Endothelial cell of umbilical vein (primary cell): ENCODE data around the gene GUCY1B1. TPM values are rescaled to one million over a fixed set of nuclear protein-coding genes. Genes with fewer than 3 reads are reported as not detected.

ENCODE experiments used
- BruUV-seq: library from RNA; stranded (reverse); fragments of 400-500 nt; replicated peaks from 2 replicates; lab custom pipeline; 2021; lab: Mats Ljungman, UMichigan
- CTCF ChIA-PET: fragments of 300-600, 350-600 bp; sonication (Branson Sonifier 250); formaldehyde crosslinking; loops from one replicate; lab custom pipeline; 2021; ENCODE audit warnings: antibody characterized with exemption, inconsistent platforms; lab: Charles Lee
- POLR2A ChIA-PET: fragments of 300-600, 350-600 bp; sonication (Branson Sonifier 250); formaldehyde crosslinking; loops from one replicate; lab custom pipeline; 2021; ENCODE audit warnings: antibody characterized with exemption, inconsistent platforms; lab: Charles Lee
- DNase-seq: peaks from one replicate; pipeline ENCODE4 v3.0.0-alpha.2; 2011; ENCODE audit warnings: low read depth, low spot score
- FAIRE-seq: peaks from 2 replicates; lab custom pipeline; 2011; peaks lifted over from hg19 to GRCh38; lab: Jason Lieb, UNC
- H2AFZ ChIP-seq: 2 replicates; pipeline ENCODE4 v1.6.0; 2012; ENCODE audit warnings: low read depth, low read length, control low read depth, inconsistent platforms
- H3K27ac ChIP-seq: 2 replicates; pipeline ENCODE4 v1.5.1; 2011; ENCODE audit warnings: low read depth, mild to moderate bottlenecking, control low read depth, low read length, moderate library complexity; ENCODE audit not compliant: insufficient read depth
- H3K27me3 ChIP-seq, 2 experiments: 2 replicates each; pipeline versions ENCODE4 v1.6.0 to v1.6.1; 2011; ENCODE audit warnings: low read length in 2 of 2, mixed read lengths in 1 of 2; ENCODE audit not compliant: control insufficient read depth in 2 of 2, insufficient read depth in 2 of 2
- H3K36me3 ChIP-seq, 2 experiments: 2 replicates in 1 of 2; 3 replicates in 1 of 2; pipeline ENCODE4 v1.5.1; 2011; ENCODE audit warnings: low read length in 2 of 2, mild to moderate bottlenecking in 1 of 2, moderate library complexity in 1 of 2; ENCODE audit not compliant: control insufficient read depth in 2 of 2, insufficient read depth in 2 of 2; ENCODE audit errors: extremely low read depth in 1 of 2
- H3K4me1 ChIP-seq: 3 replicates; pipeline ENCODE4 v1.5.1; 2011; ENCODE audit warnings: mild to moderate bottlenecking, low read length; ENCODE audit not compliant: control insufficient read depth, insufficient read depth; ENCODE audit errors: extremely low read depth
- H3K4me2 ChIP-seq: 2 replicates; pipeline ENCODE4 v1.6.1; 2011; ENCODE audit warnings: low read length, control low read depth, mixed read lengths; ENCODE audit not compliant: insufficient read depth
- H3K4me3 ChIP-seq, 3 experiments: fragments of 200-600 bp in 1 of 3; sonication (generic), shearing (Covaris generic) in 1 of 3; replicated peaks in 1 of 3; 2 replicates each; pipeline ENCODE4 v1.5.1; 2011 to 2016; ENCODE audit warnings: control low read depth in 3 of 3, low read length in 3 of 3, mild to moderate bottlenecking in 2 of 3, inconsistent platforms in 1 of 3, low read depth in 1 of 3, moderate library complexity in 1 of 3; ENCODE audit not compliant: insufficient read depth in 1 of 3
- H3K79me2 ChIP-seq: 2 replicates; pipeline ENCODE4 v1.6.0; 2012; ENCODE audit warnings: low read length, inconsistent platforms; ENCODE audit not compliant: control insufficient read depth, insufficient read depth
- H3K9ac ChIP-seq: replicated peaks from 2 replicates; pipeline ENCODE3; 2011; ENCODE audit warnings: low read length, control low read depth; ENCODE audit not compliant: insufficient read depth; ENCODE audit errors: extremely low read depth
- H3K9me1 ChIP-seq: replicated peaks from 3 replicates; pipeline ENCODE4 v1.6.0; 2011; ENCODE audit warnings: mild to moderate bottlenecking, low read length; ENCODE audit not compliant: control insufficient read depth, insufficient read depth; ENCODE audit errors: extremely low read depth
- H3K9me3 ChIP-seq: replicated peaks from 2 replicates; pipeline ENCODE4 v1.5.1; 2012; ENCODE audit warnings: low read length, inconsistent platforms; ENCODE audit not compliant: control insufficient read depth, insufficient read depth
- H4K20me1 ChIP-seq: replicated peaks from 2 replicates; pipeline ENCODE3; 2011; ENCODE audit warnings: mild to moderate bottlenecking, low read length; ENCODE audit not compliant: control insufficient read depth, insufficient read depth; ENCODE audit errors: extremely low read depth
- CTCF ChIP-seq, 2 donors: IDR thresholded peaks; 1 replicate in 1 of 2; 2 replicates in 1 of 2; pipeline ENCODE4 v1.5.1; 2011; ENCODE audit warnings: low read length in 2 of 2, mild to moderate bottlenecking in 2 of 2, moderate library complexity in 2 of 2, control low read depth in 1 of 2, inconsistent platforms in 1 of 2, low read depth in 1 of 2; ENCODE audit not compliant: insufficient read depth in 1 of 2; ENCODE audit errors: extremely low read depth in 1 of 2
- EZH2 ChIP-seq: IDR thresholded peaks from 2 replicates; pipeline ENCODE4 v1.6.1; 2012; ENCODE audit warnings: borderline replicate concordance, low read depth, mild to moderate bottlenecking, moderate library complexity, low read length, inconsistent platforms; ENCODE audit not compliant: severe bottlenecking
- FOS ChIP-seq: IDR thresholded peaks from 2 replicates; pipeline ENCODE4 v1.6.1; 2011; ENCODE audit warnings: mild to moderate bottlenecking, low read length, moderate library complexity, borderline replicate concordance; ENCODE audit not compliant: insufficient read depth
- GATA2 ChIP-seq: IDR thresholded peaks from 2 replicates; pipeline ENCODE4 v1.7.0; 2011; ENCODE audit warnings: low read depth, mild to moderate bottlenecking, moderate library complexity, mixed read lengths, low read length; ENCODE audit not compliant: insufficient read length, insufficient read depth
- JUN ChIP-seq: IDR thresholded peaks from 2 replicates; pipeline ENCODE4 v1.6.1; 2011; ENCODE audit warnings: borderline replicate concordance, low read depth; ENCODE audit not compliant: insufficient read length, insufficient read depth
- MAX ChIP-seq: IDR thresholded peaks from 2 replicates; pipeline ENCODE4 v1.6.1; 2011; ENCODE audit not compliant: insufficient read depth, insufficient read length
- MYC ChIP-seq: IDR thresholded peaks from one replicate; pipeline ENCODE4 v1.6.1; 2011; ENCODE audit warnings: mild to moderate bottlenecking, low read depth, low read length
- POLR2A ChIP-seq: IDR thresholded peaks from 2 replicates; pipeline ENCODE4 v1.6.1; 2012; ENCODE audit warnings: low read depth, mild to moderate bottlenecking, control low read depth, low read length
- POLR2AphosphoS5 ChIP-seq: IDR thresholded peaks from 2 replicates; pipeline ENCODE4 v1.6.1; 2012; ENCODE audit warnings: low read depth, mild to moderate bottlenecking, control low read depth, low read length, moderate library complexity; ENCODE audit not compliant: insufficient read depth
- dilution Hi-C: fragments of 300-500 bp; cut with MboI; formaldehyde crosslinking; loops from one replicate; pipeline ENCODE4 v1.15.0; 2019; ENCODE audit warnings: low sequenced_read_pairs; ENCODE audit not compliant: extremely low pct_ligation_motif_present
- intact Hi-C: fragments of 100-400 bp; cut with micrococcal nuclease; formaldehyde crosslinking; loops from one replicate; pipeline ENCODE4 v1.10.0; 2022
- polyA plus RNA-seq, 4 experiments: library from polyadenylated mRNA; depleted of rRNA in 3 of 4; stranded (reverse) in 3 of 4; unstranded in 1 of 4; fragments of >200 nt; gene quantifications; 2 replicates each; pipeline versions ENCODE4 v1.2.1 to v1.2.3, GENCODE V29; 2011 to 2012; ENCODE audit warnings: missing spikeins in 1 of 4
- total RNA-seq: library from RNA; stranded (reverse); gene quantifications from 2 replicates; pipeline ENCODE4 v1.2.3, GENCODE V29; 2021

The GUCY1B1 gene
- total and polyA plus RNA-seq, 2 donors (not counting 3 experiments of a cell fraction or from before 2014, with no cell fraction given): 1.9 to 4.7 TPM

- Histone ChIP-seq H2AFZ (no peak overlapping the region), H3K4me1 (no peaks in the 10 kb centered on the region), H3K79me2 (no peaks in the 10 kb centered on the region), H3K9me1 (no peaks in the 10 kb centered on the region), H3K36me3 (no peaks in the 10 kb centered on the region), H3K9me3 (no peaks in the 10 kb centered on the region), H3K27ac (no peak overlapping the region), H4K20me1 (no peaks in the 10 kb centered on the region), H3K9ac (no peak overlapping the region), H3K4me2 (no peak overlapping the region), H3K27me3 (no peaks in the 10 kb centered on the region), H3K4me3 (no peak overlapping the region)
- TF ChIP-seq MAX: no peak
- no peak for TF ChIP-seq MYC
- no peak for TF ChIP-seq CTCF (IDR thresholded peaks at IDR 0.05; ENCODE audit: extremely low read depth in 1 of 2, insufficient read depth in 1 of 2, low read depth in 1 of 2, low read length in 2 of 2)
- TF ChIP-seq EZH2: no peak
- no peak for TF ChIP-seq POLR2A
- TF ChIP-seq POLR2AphosphoS5: no peak
- TF ChIP-seq JUN: no peak
- no peak for TF ChIP-seq GATA2
- no peak for TF ChIP-seq FOS
- ChIA-PET POLR2A (no interaction called here), CTCF (interaction anchor here (0.6 to 3.3 kb wide), 2 partner anchors 19 to 232 kb away, joined by 3 to 11 read pairs; no protein-coding TSS in a partner anchor)
- intact Hi-C loops (no loop called here), dilution Hi-C loops (no loop called here)
- FAIRE-seq: no peak
- no peak for DNase-seq
- no TSS peak for BruUV-seq
Observed at GRCh38 chr4:155768370-155768769, 9.5 kb downstream of the GUCY1B1 start.
